NCI-H1694 (cell line): ENCODE results near the gene RPN2.

Experiments
- DNase-seq: peaks from one replicate; lab custom pipeline; 2025; lab: John Stamatoyannopoulos, UW

Gene RPN2

GRCh38 chr20:37243076-37243936 is 64.2 kb downstream of the RPN2 start:
- DNase-seq: no peak

GRCh38 chr20:37243937-37244571 is 64.9 kb downstream of the RPN2 start:
- DNase-seq: peak; percentile 40

- DNase-seq: no peak
Measured at GRCh38 chr20:37244572-37244957, 65.4 kb downstream of the RPN2 start.

GRCh38 chr20:37245216-37246150 is 66.4 kb downstream of the RPN2 start:
- DNase-seq: no peak

- DNase-seq: no peak
Measured at GRCh38 chr20:37246736-37247135, 67.6 kb downstream of the RPN2 start.

- DNase-seq: no peak
Measured at GRCh38 chr20:37247547-37247946, 68.4 kb downstream of the RPN2 start.

GRCh38 chr20:37249304-37249703 is 70.2 kb downstream of the RPN2 start:
- DNase-seq: no peak

GRCh38 chr20:37251825-37252477 is 72.8 kb downstream of the RPN2 start:
- DNase-seq: no peak

- DNase-seq: no peak
Measured at GRCh38 chr20:37253087-37253486, 74.0 kb downstream of the RPN2 start.

GRCh38 chr20:37254114-37254878 is 75.2 kb downstream of the RPN2 start:
- no peak for DNase-seq

GRCh38 chr20:37256286-37256685 is 77.2 kb downstream of the RPN2 start:
- DNase-seq: no peak

GRCh38 chr20:37257530-37257929 is 78.4 kb downstream of the RPN2 start:
- DNase-seq: no peak

GRCh38 chr20:37257988-37258387 is 78.9 kb downstream of the RPN2 start:
- no peak for DNase-seq

- DNase-seq: no peak
Measured at GRCh38 chr20:37259031-37259430, 79.9 kb downstream of the RPN2 start.

GRCh38 chr20:37259865-37260264 is 80.7 kb downstream of the RPN2 start:
- DNase-seq: no peak

GRCh38 chr20:37260923-37261322 is 81.8 kb downstream of the RPN2 start:
- DNase-seq: no peak

- no peak for DNase-seq
Measured at GRCh38 chr20:37261714-37262113, 82.6 kb downstream of the RPN2 start, which contains the start of gene GHRH. Gene GHRH (minus strand): TSS chr20:37261814. CDS start chr20:37256889, 4,925 bp downstream.

GRCh38 chr20:37262505-37262904 is 83.4 kb downstream of the RPN2 start:
- DNase-seq: no peak

- no peak for DNase-seq
Measured at GRCh38 chr20:37263686-37264085, 84.6 kb downstream of the RPN2 start.

GRCh38 chr20:37265152-37265551 is 86.0 kb downstream of the RPN2 start:
- DNase-seq: no peak
